GM18861 (cell line): Measurements from ENCODE around the gene RHBDD1.

Experiments used
- ATAC-seq: cut with Tn5 transposase; IDR thresholded peaks from one replicate; pipeline ENCODE4 v1.9.1; 2021; ENCODE audit not compliant: unreplicated experiment

Gene RHBDD1

DNA sequence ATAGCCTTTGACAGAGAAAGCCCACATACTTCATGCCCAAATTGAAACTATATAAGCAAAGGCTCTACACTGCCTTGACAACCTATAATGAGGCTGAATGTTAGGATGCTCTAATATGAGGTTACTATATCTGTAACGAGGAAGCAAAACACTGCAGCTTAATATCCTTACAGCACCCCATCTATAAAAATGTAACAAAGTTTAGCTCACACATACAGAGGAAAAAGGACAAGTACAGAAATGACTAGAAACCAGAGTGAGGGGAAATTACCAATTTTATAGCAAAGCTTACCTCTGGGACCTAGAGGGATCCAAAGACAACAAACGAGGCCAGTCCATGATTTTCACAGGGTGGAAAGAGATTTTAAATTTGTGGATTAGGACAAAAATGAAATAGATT, 189.7 kb downstream of the RHBDD1 start:
- ATAC-seq = peak; percentile 52

DNA sequence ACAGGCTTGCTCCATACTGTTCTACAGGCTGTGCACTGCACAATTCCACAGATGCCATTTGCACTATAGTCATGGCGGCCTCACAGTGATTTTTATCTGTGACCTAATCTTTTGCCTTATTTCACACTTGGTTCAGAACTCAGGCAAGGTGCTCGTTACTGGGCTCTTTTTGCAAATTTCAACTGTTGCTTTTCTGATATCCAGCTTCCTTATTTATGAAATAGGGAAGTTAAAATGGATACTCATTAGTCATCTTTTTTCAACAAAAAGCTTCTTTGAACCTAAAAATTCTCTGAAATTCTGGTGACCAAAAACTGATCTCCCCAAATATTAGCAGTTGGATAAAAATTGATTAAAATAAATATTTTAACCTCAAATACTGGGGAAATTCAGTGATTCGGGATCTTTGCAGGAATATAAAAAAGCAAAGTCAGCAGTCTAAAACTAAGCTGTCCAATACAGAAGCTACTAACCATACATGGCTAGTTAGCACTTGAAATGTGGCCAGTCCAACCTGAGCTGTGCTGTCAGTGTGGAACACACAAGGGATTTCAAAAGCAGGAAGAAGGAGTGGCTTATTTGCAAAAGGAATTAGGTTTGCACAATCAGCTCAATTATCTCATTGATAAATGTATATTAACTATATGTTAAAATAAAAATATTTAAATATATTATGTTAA, 193.7 kb downstream of the RHBDD1 start:
- no peak for ATAC-seq

GRCh38 chr2:227030789-227031188, 194.9 kb downstream of the RHBDD1 start:
- no peak for ATAC-seq

GRCh38 chr2:227031379-227031778, 195.5 kb downstream of the RHBDD1 start:
- ATAC-seq = no peak

DNA sequence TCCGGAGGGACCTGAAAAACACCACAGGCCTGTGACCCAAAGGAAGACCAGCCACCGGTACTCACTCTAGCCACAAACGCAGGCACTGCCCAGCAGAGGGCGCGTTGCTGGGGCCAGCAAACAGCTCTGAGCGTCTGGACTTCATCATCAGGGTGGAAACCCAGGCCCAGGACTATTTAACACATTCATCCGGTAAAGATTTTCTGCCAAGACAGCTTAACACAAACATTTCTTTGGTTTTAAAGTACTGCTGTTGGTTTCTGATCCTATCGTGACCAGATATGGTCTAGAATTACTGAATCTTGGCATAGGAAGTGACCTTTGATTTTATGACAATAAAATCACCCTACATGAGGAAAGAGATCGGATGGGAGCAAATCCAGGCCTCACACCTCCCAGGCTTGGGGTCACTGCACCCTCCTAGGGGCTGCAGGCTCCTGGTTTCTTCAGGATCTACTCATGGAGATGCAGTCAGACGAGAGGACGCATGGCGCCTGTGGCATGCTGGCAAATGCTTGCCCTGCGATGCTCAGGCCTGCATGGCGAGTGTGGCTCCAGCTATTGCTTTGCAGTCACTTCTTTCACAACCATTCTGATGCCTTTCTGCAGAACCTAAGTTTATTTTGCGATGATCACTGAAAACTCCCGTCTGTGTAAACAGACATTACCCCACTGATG, 197.8 kb downstream of the RHBDD1 start:
- peak; percentile 79 for ATAC-seq

- ATAC-seq = no peak
These were observed 200.0 kb downstream of the RHBDD1 start for GRCh38 chr2:227035711-227036367.

DNA sequence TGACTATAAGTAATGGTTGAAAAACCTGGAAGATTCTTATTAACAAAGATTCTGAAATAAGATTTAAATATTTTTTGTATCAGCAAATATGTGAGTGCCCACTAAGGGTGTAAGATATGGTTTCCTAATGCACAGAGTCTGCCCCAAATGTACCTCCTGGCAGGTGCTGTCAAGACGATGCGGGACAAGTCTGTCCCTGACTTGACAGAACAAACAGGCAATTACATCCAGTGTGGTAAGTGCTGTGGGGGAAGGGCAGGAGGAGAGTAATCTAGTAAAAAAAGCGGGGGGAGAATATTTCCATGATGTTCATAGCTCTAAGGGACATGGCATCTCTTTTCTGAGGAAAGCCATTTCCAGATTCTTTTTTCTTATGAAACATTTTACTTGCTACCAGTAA, 200.7 kb downstream of the RHBDD1 start:
- no peak for ATAC-seq

- ATAC-seq = no peak
These were observed 202.8 kb downstream of the RHBDD1 start for GRCh38 chr2:227038550-227039189.

DNA sequence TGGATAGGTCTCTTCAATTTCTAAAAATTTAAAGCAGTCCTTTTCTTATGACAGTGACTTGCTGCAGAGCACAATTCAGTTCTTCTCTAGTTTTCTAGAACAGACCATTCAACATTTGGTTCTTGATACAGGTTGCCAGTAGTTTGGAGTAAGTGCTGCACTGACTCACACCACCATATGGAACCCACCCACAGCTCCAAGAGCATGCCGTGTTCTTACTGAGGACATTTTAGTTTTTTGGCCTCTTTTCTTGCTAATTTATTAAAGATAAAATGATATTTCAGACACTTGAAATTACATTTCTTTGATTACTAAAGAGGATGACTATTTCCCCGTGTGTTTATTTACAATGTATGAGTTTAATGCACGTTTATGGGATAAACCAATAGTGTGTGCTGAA, 208.1 kb downstream of the RHBDD1 start:
- ATAC-seq = no peak
